Right lobe of liver (tissue), 4 donors: ENCODE data around the gene SASH1.

Experiments used
- CTCF ChIP-seq, 4 donors: fragments of 200-600 bp in 3 of 4; fragments of 450-650 bp in 1 of 4; IDR thresholded peaks; one replicate each; pipeline versions ENCODE4 v1.5.1 to v1.8.0; 2016 to 2022; ENCODE audit warnings: antibody characterized with exemption in 4 of 4, mild to moderate bottlenecking in 2 of 4
- POLR2A ChIP-seq: fragments of 450-650 bp; IDR thresholded peaks from one replicate; pipeline ENCODE4 v1.6.1; 2017; ENCODE audit warnings: antibody characterized with exemption, mild to moderate bottlenecking
- donor health status: DM: no; HTN: no; CAD: no.
- donor health status: DM: no; HTN: no; CAD: no.
- donor health status: DM: no; HTN: yes; CAD: no.

- no peak for TF ChIP-seq POLR2A
- no peak for TF ChIP-seq CTCF (IDR thresholded peaks at IDR 0.05)
Measured at GRCh38 chr6:148529010-148529409, 186.4 kb downstream of the SASH1 start.
